SH-SY5Y (cell line): ENCODE results near the gene LNX1.

ENCODE experiments used
- GATA2 ChIP-seq: IDR thresholded peaks from 2 replicates; pipeline ENCODE4 v1.6.1; 2011; ENCODE audit warnings: mild to moderate bottlenecking, low read depth, low read length
- GATA3 ChIP-seq: IDR thresholded peaks from 2 replicates; pipeline ENCODE4 v1.6.1; 2011; ENCODE audit warnings: low read depth, mild to moderate bottlenecking, low read length, moderate library complexity

GRCh38 chr4:53453385-53453784, 137.9 kb downstream of the LNX1 start:
- TF ChIP-seq GATA2 = no peak
- TF ChIP-seq GATA3 = no peak
